Testis (tissue), 3 donors: Measurements from ENCODE around the gene SLMAP. TPM values are rescaled to one million over a fixed set of nuclear protein-coding genes. Genes with fewer than 3 reads are reported as not detected.

ENCODE experiments used
- DNase-seq: peaks from one replicate; pipeline ENCODE4 v3.0.0-alpha.2; 2019
- H3K27ac ChIP-seq, 2 donors: fragments of 200-600 bp; sonication (generic); one replicate each; pipeline ENCODE4 v1.5.1; 2019
- H3K27me3 ChIP-seq: fragments of 200-600 bp; sonication (generic); one replicate; pipeline ENCODE4 v1.5.1; 2019
- H3K36me3 ChIP-seq: fragments of 200-600 bp; sonication (generic); one replicate; pipeline ENCODE4 v1.5.1; 2017; ENCODE audit warnings: low read depth; ENCODE audit errors: missing control alignments
- H3K4me1 ChIP-seq: fragments of 200-600 bp; sonication (generic); one replicate; pipeline ENCODE4 v1.5.1; 2019
- H3K4me3 ChIP-seq, 2 donors: fragments of 200-600 bp; sonication (generic); one replicate each; pipeline ENCODE4 v1.5.1; 2017 to 2019
- H3K9me3 ChIP-seq: fragments of 200-600 bp; sonication (generic); one replicate; pipeline ENCODE4 v1.5.1; 2017
- CTCF ChIP-seq, 3 experiments: fragments of 450-650 bp in 2 of 3; fragments of 200-600 bp in 1 of 3; sonication (generic) in 1 of 3; IDR thresholded peaks; one replicate each; pipeline ENCODE4 v1.5.1; 2016 to 2019; ENCODE audit warnings: antibody characterized with exemption in 3 of 3, mild to moderate bottlenecking in 2 of 3, moderate library complexity in 1 of 3
- POLR2A ChIP-seq: fragments of 450-650 bp; IDR thresholded peaks from one replicate; pipeline ENCODE4 v1.6.1; 2017; ENCODE audit warnings: antibody characterized with exemption, mild to moderate bottlenecking, moderate library complexity
- WGBS, 2 donors: methylation state at CpG; one replicate each; pipeline ENCODE4 v1.1.5; 2018; 5-methylcytosine and 5-hydroxymethylcytosine counted together
- intact Hi-C: fragments of 100-400 bp; cut with DNase I; formaldehyde crosslinking; loops from one replicate; pipeline ENCODE4 v1.15.1; 2023; ENCODE audit warnings: low total_unique reads
- polyA plus RNA-seq: library from polyadenylated mRNA; stranded (reverse); fragments of 350-450 nt; fragmentation: Illumina TruSeq; extraction: RNeasy Lipid Tissue Mini Kit (QIAGEN cat#74804); gene quantifications from one replicate; pipeline ENCODE4 v1.2.3, GENCODE V29; 2014; ENCODE audit warnings: low read depth, low replicate concordance; ENCODE audit not compliant: insufficient read depth
- total RNA-seq, 2 donors: library from RNA; depleted of rRNA; stranded (reverse); fragments of >200 nt; gene quantifications; one replicate each; pipeline ENCODE4 v1.2.3, GENCODE V29; 2016

SLMAP gene
- total and polyA plus RNA-seq, 3 donors from 2014 or later = 58.8 to 126 (median 120) TPM

GRCh38 chr3:57810048-57810447 lies 53.9 kb downstream of the SLMAP start:
- 69% methylated on average over 6 to 7 of the region's 7 CpGs for WGBS, 2 donors
- DNase-seq = no peak
- H3K9me3 ChIP-seq = no peaks in the 10 kb centered on the region
- H3K27ac ChIP-seq = no peak overlapping the region
- no peak overlapping the region for H3K4me3 ChIP-seq
- TF ChIP-seq CTCF (IDR thresholded peaks at IDR 0.05) = no peak
- TF ChIP-seq POLR2A = no peak
- intact Hi-C loops = no loop called here
- no peaks in the 10 kb centered on the region for H3K27me3 ChIP-seq
- H3K4me1 ChIP-seq = peaks cover 4% of the 10 kb centered on the region
- H3K36me3 ChIP-seq = no peaks in the 10 kb centered on the region

GRCh38 chr3:57810471-57811137 lies 54.5 kb downstream of the SLMAP start:
- H3K27me3 ChIP-seq = no peaks in the 10 kb centered on the region
- H3K36me3 ChIP-seq = no peaks in the 10 kb centered on the region
- TF ChIP-seq POLR2A (no peak), CTCF (IDR thresholded peaks at IDR 0.05) (no peak)
- intact Hi-C loops = no loop called here
- peak overlapping the region in 1 of 2 donors; percentile 43 for H3K27ac ChIP-seq
- WGBS, 2 donors = 26 to 33% methylated on average over 9 of the region's 9 CpGs
- peaks cover 4% of the 10 kb centered on the region for H3K4me1 ChIP-seq
- no peaks in the 10 kb centered on the region for H3K9me3 ChIP-seq
- DNase-seq = no peak
- no peak overlapping the region for H3K4me3 ChIP-seq

- Histone ChIP-seq H3K27me3 (no peaks in the 10 kb centered on the region), H3K4me1 (peaks cover 4% of the 10 kb centered on the region), H3K9me3 (no peaks in the 10 kb centered on the region), H3K27ac (no peak overlapping the region), H3K36me3 (no peaks in the 10 kb centered on the region), H3K4me3 (no peak overlapping the region)
- no peak for DNase-seq
- intact Hi-C loops = no loop called here
- 87 to 94% methylated on average over 6 of the region's 6 CpGs for WGBS, 2 donors
- TF ChIP-seq POLR2A (no peak), CTCF (IDR thresholded peaks at IDR 0.05) (no peak)
Observed at GRCh38 chr3:57815036-57815435, 58.9 kb downstream of the SLMAP start.

- Histone ChIP-seq H3K4me1 (peaks cover 2% of the 10 kb centered on the region), H3K27me3 (no peaks in the 10 kb centered on the region), H3K4me3 (no peak overlapping the region), H3K27ac (no peak overlapping the region), H3K36me3 (no peaks in the 10 kb centered on the region), H3K9me3 (no peaks in the 10 kb centered on the region)
- no peak for DNase-seq
- intact Hi-C loops = no loop called here
- TF ChIP-seq POLR2A (no peak), CTCF (IDR thresholded peaks at IDR 0.05) (no peak)
Observed at GRCh38 chr3:57816471-57817095, 60.5 kb downstream of the SLMAP start.

- H3K27ac ChIP-seq = no peak overlapping the region
- TF ChIP-seq POLR2A (no peak), CTCF (IDR thresholded peaks at IDR 0.05) (no peak)
- intact Hi-C loops = no loop called here
Observed at GRCh38 chr3:57818772-57819171, 62.7 kb downstream of the SLMAP start.

More at GRCh38 chr3:57818772-57819171, 62.7 kb downstream of the SLMAP start:
- Histone ChIP-seq H3K27me3 (no peaks in the 10 kb centered on the region), H3K4me1 (peaks cover 12% of the 10 kb centered on the region), H3K36me3 (no peaks in the 10 kb centered on the region), H3K9me3 (no peaks in the 10 kb centered on the region), H3K4me3 (no peak overlapping the region)
- no peak for DNase-seq
